Lung (tissue), 12 donors: ENCODE measurements around the gene CHD9. TPM values are rescaled to one million over a fixed set of nuclear protein-coding genes. Genes with fewer than 3 reads are reported as not detected.
"Not testable (repeated sequence)": the region's sequence is repeated elsewhere in the genome, so short reads cannot be mapped to it uniquely, and the experiment has no call there.

Experiments
- ATAC-seq: fragments of 200-7000 bp; cut with Tn5 transposase; one replicate; pipeline ENCODE4 v1.9.1; 2020; ENCODE audit warnings: moderate number of reproducible peaks; ENCODE audit not compliant: insufficient read depth, low FRiP score
- DNase-seq, 3 donors: peaks; one replicate each; pipeline ENCODE4 v3.0.0-alpha.2; 2013 to 2017
- H3K27ac ChIP-seq, 2 donors: one replicate each; pipeline ENCODE4 v1.5.1; 2013; ENCODE audit warnings: mild to moderate bottlenecking in 2 of 2, moderate library complexity in 2 of 2, control low read depth in 1 of 2, inconsistent platforms in 1 of 2, low read depth in 1 of 2, low read length in 1 of 2
- H3K27me3 ChIP-seq, 3 donors: one replicate each; pipeline ENCODE4 v1.5.1; 2013; ENCODE audit warnings: low read length in 2 of 3; ENCODE audit not compliant: control insufficient read depth in 3 of 3, insufficient read depth in 3 of 3
- H3K36me3 ChIP-seq, 4 donors: one replicate each; pipeline ENCODE4 v1.5.1; 2013; ENCODE audit warnings: low read length in 4 of 4, mild to moderate bottlenecking in 1 of 4, moderate library complexity in 1 of 4; ENCODE audit not compliant: control insufficient read depth in 4 of 4, insufficient read depth in 4 of 4
- H3K4me1 ChIP-seq, 5 donors: one replicate each; pipeline ENCODE4 v1.5.1; 2013; ENCODE audit warnings: low read length in 5 of 5, mild to moderate bottlenecking in 2 of 5, moderate library complexity in 1 of 5; ENCODE audit not compliant: control insufficient read depth in 5 of 5, insufficient read depth in 5 of 5
- H3K4me3 ChIP-seq: one replicate; pipeline ENCODE4 v1.5.1; 2013; ENCODE audit warnings: mild to moderate bottlenecking, control low read depth, moderate library complexity
- H3K9ac ChIP-seq, 2 donors: one replicate each; pipeline ENCODE4 v1.5.1; 2013; ENCODE audit warnings: low read length in 2 of 2, control low read depth in 1 of 2; ENCODE audit not compliant: insufficient read depth in 1 of 2
- H3K9me3 ChIP-seq, 4 donors: one replicate each; pipeline ENCODE4 v1.5.1; 2013; ENCODE audit warnings: low read length in 3 of 4, mild to moderate bottlenecking in 1 of 4, moderate library complexity in 1 of 4; ENCODE audit not compliant: control insufficient read depth in 4 of 4, insufficient read depth in 3 of 4
- WGBS, 2 donors: extraction: QIAGEN DNeasy Blood & Tissue Kit; methylation state at CpG; one replicate each; pipeline ENCODE4 v1.1.7; 2013; 5-methylcytosine and 5-hydroxymethylcytosine counted together
- polyA plus RNA-seq, 2 donors: library from polyadenylated mRNA; stranded (reverse); fragments of 200-250 nt; gene quantifications; one replicate each; pipeline ENCODE4 v1.2.1, GENCODE V29; 2013
- total RNA-seq, 2 donors: library from RNA; depleted of rRNA in 1 of 2; stranded (reverse); fragments of >200 nt in 1 of 2; gene quantifications; one replicate each; pipeline ENCODE4 v1.2.1, GENCODE V29; 2014 to 2021
- TF ChIP-seq, protein P1 (sequence below): IDR thresholded peaks from 2 replicates; pipeline ENCODE4 v1.5.1; 2012; ENCODE audit warnings: mild to moderate bottlenecking; ENCODE audit errors: control extremely low read depth, extremely low read depth
- donor health status: control.
- donor health status: control.
- donor health status: Bipolar disorder and iron deficiency.
- donor health status: healthy.
- donor health status: DM: yes; HTN: yes; CAD: no.

Gene CHD9
- total and polyA plus RNA-seq, 4 donors, result 12.7 to 138 (median 39.4) TPM

DNA sequence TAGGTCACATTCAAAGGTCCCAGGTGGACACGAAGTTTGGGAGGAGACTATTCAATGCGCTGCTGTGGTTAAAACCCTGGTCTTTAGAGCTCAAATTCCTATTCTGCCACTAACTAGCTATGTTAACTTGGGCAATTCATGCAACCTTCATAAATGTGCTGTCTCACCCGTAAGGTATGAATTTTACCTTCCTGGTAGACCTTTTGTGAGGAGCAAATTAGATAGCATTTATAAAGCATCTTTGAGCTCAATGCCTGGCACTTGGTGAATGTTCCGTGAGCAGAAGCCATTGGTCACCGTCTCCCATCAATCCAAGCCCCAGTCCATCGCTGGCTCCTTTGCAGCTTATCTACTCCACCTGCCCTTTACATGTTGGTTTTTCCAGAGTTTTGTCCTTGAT, 18.7 kb upstream of the CHD9 start:
- ATAC-seq, result no peak
- Histone ChIP-seq H3K4me3 (no peak overlapping the region), H3K36me3 (no peaks in the 10 kb centered on the region), H3K4me1 (peaks cover 0 to 2% (median 0%) of the 10 kb centered on the region in 5 donors), H3K27ac (no peak overlapping the region), H3K9me3 (peaks cover 0 to 4% (median 0%) of the 10 kb centered on the region in 4 donors), H3K27me3 (no peaks in the 10 kb centered on the region), H3K9ac (no peak overlapping the region)
- TF ChIP-seq, protein P1, sequence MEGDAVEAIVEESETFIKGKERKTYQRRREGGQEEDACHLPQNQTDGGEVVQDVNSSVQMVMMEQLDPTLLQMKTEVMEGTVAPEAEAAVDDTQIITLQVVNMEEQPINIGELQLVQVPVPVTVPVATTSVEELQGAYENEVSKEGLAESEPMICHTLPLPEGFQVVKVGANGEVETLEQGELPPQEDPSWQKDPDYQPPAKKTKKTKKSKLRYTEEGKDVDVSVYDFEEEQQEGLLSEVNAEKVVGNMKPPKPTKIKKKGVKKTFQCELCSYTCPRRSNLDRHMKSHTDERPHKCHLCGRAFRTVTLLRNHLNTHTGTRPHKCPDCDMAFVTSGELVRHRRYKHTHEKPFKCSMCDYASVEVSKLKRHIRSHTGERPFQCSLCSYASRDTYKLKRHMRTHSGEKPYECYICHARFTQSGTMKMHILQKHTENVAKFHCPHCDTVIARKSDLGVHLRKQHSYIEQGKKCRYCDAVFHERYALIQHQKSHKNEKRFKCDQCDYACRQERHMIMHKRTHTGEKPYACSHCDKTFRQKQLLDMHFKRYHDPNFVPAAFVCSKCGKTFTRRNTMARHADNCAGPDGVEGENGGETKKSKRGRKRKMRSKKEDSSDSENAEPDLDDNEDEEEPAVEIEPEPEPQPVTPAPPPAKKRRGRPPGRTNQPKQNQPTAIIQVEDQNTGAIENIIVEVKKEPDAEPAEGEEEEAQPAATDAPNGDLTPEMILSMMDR, result no peak
- WGBS, 2 donors, result 95 to 96% methylated on average over 6 of the region's 6 CpGs
- no peak for DNase-seq

DNA sequence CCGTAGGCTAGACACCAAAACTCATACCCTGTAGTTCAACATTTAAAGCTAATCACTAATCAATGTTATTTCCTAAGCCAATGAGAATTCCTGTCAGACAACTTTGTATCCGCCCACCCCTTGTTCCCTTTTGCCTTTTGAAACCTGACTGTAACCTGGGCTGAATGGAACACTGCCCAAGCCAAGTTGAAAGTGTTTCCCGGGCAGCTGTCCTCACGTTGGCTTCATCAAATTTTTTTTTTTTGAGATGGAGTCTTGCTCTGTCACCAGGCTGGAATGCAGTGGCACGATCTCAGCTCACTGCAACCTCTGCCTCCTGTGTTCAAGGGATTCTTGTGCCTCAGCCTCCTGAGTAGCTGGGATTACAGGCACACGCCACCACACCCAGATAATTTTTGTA, 18.1 kb upstream of the CHD9 start:
- H3K4me1 ChIP-seq, ATAC-seq, H3K36me3 ChIP-seq, H3K9ac ChIP-seq, DNase-seq, H3K4me3 ChIP-seq, H3K27me3 ChIP-seq, H3K27ac ChIP-seq, H3K9me3 ChIP-seq: not testable (repeated sequence)
- WGBS, 2 donors, result 81 to 88% methylated on average over 6 of the region's 6 CpGs

DNA sequence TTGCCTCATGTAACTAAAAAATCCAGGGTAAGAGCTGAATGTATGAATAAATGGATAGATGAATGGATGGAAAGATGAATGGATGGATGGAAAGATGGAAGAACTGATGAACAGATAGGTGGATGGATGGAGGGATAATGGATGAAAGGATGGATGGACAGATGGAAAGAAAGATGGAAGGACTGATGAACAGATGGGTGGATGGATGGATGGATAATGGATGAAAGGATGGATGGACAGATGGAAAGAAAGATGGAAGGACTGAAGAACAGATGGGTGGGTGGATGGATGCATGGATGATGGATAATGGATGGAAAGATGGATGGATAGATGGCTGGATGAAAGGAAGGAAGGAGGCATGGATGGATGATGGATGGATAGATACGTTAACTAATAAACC, 14.0 kb upstream of the CHD9 start:
- WGBS, 2 donors, result 79 to 97% methylated on average over 1 of the region's 1 CpG
- peaks cover 0 to 26% (median 6%) of the 10 kb centered on the region in 5 donors for H3K4me1 ChIP-seq
- H3K36me3 ChIP-seq, result no peaks in the 10 kb centered on the region
- H3K27me3 ChIP-seq, result no peaks in the 10 kb centered on the region
- H3K9ac ChIP-seq, result no peak overlapping the region
- DNase-seq, result no peak
- H3K27ac ChIP-seq, result no peak overlapping the region
- TF ChIP-seq, protein P1, result no peak
- H3K9me3 ChIP-seq, result no peaks in the 10 kb centered on the region
- H3K4me3 ChIP-seq, result no peak overlapping the region
- no peak for ATAC-seq

DNA sequence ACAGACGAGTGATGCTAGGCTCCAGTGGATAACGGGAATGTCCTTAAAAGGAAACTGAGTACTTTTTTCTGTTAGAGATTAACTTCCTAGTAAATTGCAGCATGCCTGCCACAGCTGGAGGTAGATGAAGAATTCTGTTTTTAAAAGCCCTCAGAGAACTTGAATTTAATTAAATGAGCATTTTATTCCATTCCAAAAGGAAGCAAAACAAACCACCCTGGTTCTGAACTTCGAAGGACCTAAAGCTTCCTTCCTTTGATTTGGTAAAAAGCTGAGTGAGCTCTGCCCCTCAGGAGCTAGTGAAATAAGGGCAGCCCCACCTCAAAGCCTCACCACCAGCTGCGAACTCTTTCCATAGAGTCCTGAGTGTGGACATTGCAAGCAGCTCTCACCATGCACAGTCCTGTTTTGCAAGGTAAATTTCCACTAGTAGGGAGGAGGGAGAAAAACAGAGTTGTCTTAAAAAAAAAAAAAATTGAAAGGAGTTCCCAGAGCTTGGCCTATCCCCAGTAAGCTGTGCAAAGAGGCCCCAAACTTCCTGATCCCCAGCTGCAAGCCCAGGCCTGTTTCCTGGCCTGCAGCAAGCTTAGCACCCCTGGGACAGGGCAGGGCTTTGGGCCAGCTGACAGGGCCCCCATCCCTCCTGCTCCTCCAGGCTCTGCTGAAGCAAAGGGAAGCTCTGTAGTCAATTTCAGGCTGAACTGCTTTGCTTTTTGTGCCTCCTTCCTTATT, 13.3 kb upstream of the CHD9 start:
- 36 to 41% methylated on average over 4 of the region's 4 CpGs for WGBS, 2 donors
- Histone ChIP-seq H3K36me3 (no peaks in the 10 kb centered on the region), H3K27ac (peak overlapping the region in 1 of 2 donors; percentile 45), H3K4me1 (peaks cover 0 to 26% (median 6%) of the 10 kb centered on the region in 5 donors), H3K4me3 (no peak overlapping the region), H3K9ac (no peak overlapping the region), H3K27me3 (no peaks in the 10 kb centered on the region), H3K9me3 (no peaks in the 10 kb centered on the region)
- peak; percentile 42 to 69 (median 57) for DNase-seq
- peak; percentile 39 for ATAC-seq
- TF ChIP-seq, protein P1, result no peak
